Measurements from ENCODE around the gene KDM7A.

Gene KDM7A

DNA sequence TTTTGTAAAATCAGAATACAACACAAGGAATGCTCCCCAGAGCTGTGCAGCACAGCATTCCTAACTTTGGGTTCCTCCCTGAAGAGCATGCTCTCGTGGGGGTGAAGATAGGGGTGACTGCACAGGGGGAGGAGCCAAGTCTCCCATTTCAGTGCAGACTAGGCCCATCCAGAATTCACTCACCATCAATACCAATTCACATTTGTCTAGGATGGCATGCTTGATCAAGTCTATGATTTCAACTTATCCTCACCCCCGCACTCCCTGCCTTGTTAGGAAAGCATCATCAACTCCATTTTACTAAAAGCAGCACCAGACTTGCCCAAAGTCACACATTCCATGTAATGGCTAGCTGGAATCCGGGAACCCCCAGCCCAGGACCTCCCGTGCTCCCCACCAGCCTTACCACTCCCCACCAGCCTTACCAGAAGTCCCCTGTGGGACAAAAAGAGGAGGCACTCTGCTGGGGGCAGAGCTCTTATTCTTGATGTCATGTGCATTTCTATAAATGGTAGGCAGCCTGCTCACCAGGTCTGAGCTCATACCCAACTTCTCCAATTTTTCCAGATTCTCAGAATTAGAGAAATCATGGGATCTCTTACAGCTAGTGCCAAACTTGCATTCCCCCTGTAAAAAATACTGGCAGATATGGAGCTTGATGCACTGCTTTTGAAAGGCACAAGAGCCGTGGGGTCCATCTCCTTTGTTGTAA lies 120.2 kb downstream of the KDM7A start:
- no peak for DNase-seq

DNA sequence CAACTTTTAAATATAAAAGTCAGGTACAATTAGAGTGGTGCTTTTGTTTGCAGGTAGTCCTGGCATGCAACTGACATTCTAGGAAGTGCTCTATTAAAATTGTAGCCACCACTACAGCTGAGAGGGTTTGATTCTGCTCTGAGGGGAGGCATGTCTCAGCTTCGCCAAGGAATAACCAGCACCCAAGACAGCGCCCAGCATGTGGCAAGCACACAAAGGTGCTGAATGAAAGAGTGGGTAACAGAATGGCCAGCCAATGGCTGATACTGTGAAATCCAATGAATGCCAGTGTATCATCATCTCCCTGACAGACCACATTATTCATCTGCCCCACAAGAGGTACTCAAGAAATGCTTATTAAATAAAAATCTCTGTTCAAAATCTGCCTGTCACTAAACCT lies 121.0 kb downstream of the KDM7A start:
- DNase-seq: no peak

DNA sequence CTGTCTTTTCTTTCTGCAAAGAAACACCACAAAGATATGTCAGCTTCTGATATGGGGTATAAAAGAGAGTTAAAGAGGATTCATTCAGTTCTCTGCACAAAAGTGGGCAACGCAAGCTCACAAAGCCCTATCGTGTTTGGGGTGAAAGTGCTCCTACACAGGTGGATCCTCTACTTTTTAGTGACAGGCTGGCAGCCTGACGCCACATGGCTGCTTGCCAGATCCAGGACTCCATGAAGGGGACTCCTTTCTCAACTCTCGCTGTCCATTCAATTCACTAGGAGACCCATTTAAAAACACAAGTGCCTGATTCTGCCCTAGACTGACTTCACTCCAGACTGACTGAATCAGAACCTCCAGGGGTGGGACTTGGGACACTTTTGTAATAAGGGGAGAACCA lies 122.0 kb downstream of the KDM7A start:
- DNase-seq: no peak

DNA sequence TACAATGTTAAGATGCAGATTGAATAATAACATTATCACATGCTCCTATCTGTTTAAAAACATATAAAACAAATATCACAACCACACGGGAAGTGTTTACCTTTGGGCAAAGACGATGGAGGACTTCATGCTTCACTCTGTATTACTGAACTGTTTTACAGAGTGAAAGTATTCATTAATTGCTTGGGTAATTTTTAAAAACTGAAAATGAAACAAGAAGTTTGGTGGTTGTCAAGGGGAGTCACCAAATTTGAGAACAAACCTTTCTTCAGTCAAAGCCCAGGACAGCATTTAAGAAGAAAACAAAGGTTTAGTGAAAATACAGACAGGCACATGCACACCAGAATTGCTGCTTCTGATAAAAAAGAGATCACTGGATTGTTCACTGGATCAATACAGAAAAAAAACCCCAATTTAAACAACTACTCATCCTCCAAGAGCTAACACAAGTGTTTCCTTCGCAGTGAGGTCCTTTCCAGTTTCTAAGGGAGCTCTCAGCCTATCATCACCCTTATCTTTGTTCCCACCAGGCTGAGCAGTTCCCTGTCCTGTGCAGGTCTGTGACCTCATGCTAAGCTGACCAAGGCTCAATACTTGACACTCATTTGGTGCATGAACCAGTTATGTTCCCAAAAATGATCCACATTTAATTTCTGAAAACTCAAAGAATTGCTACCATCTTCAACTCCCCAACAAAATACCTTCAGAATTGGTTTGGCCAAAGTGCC lies 122.8 kb downstream of the KDM7A start:
- no peak for DNase-seq

DNA sequence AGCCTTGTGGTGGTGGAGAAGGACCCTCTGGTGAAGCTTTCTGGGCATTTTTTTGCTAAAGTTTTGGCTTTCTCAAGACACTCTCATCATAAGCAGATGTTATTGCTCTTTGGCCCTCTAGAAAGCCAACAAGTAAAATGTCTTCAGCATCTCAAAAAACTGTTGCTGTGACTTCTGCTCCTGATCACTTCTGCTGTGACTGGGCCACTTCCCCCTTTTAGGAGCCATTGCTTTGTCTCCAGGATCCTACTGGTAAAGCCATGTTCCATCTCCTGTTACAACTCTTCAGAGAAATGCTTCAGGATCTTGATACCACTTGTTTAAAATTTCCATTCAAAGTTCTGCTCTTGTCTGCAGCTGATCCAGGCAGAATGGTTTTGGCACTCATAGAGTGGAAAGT lies 125.0 kb downstream of the KDM7A start:
- no peak for DNase-seq

DNA sequence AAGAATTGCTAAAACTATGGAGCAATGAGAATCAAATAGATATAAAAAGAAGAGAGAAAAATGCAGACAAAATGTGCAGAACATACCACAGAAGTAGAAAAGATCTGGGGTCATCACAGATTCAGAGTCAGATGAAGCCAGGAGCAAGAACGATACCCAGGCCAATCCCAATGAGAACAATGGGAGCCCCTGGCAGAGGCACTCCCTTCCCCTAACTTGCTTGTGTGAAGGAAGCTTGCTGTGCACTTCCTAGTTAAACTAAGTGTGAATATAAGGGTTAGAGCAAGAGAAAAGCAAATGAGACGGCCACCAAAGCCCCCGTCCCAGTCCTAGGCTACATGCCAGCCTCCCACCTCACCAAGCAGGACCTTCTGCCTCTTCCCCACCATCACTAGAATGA lies 126.7 kb downstream of the KDM7A start:
- no peak for DNase-seq

DNA sequence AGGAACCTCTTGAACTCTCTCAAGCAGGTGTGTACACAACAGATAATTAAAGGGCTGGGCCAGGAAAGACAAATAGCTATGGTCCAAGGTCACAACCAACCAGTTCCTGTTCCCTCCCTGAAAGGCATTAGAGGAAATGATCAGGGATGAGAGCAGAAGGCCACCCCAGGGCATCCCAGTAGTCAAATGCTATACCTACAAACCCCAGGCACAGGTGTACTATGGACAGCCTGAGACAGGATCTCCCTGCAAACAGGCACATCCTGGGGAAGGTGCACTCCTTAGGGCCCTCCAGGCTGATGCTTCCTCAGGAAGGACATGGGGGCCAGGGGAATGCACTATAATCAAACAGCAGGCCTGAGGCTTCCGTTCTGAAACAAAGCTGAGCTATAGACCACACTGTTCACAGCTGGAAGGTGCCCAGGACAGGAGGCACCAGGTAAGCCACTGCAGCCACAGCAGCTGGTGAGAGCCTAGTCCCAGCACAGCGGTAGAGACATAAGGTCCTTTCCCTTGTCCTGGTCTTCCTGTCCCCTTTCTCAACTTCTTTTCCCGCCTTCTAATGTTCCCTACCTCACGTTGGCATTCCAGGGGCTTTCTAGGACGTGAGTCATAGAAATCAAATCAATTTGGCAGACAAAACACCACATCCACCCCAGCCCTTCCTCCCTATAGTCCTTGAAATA lies 127.3 kb downstream of the KDM7A start:
- no peak for DNase-seq

DNA sequence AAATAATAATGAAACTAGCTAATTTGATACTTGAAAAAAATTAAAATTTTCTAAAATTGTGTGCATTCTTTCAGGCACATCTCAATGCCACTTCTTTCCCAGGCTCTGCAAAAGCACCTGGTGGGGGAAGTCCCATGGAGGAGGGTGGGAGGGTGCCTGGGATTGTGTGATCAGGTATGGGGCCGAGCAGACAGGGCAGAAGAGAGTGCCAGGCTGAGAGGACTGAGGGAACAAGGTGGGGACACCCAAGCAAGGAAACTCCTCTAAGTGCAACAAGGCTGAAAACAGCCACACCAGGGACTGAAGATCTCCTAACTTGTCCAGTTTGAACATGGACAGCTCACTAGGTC lies 127.8 kb downstream of the KDM7A start:
- no peak for DNase-seq

DNA sequence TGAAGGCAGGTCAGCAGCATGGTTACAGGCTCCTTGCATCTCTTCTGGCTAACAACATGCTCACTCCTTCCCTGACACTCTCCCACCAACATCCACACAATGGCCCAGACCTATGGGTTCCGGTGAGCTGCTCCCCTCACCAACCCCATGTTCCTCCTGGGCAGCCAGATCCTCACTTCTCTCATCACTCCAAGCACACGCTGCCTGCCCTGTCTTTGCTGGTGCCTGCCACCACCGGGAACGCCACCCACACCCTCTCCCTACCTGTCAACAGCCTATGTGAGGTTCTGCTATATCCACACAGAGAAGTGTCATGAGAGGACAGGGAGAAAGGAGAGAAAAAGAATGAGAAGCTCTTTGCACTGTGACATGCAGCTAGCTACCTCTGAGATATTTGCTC lies 128.6 kb downstream of the KDM7A start:
- DNase-seq: no peak

DNA sequence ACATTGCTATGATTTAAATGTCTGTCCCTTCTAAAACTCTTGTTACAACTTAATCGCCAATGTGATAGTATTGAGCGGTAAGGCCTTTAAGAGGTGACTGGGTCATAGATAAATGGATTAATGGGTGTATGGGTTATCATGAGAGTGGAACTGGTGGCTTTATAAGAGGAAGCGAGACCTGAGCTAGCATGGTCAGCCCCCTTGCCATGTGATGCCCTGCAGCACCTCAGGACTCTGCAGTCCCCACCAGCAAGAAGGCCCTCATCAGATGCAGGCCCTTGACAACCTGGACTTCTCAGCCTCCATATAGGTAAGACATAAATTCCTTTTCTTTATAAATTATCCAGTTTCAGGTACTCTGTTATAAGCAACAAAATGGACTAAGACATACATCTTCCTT lies 129.6 kb downstream of the KDM7A start:
- DNase-seq: no peak

DNA sequence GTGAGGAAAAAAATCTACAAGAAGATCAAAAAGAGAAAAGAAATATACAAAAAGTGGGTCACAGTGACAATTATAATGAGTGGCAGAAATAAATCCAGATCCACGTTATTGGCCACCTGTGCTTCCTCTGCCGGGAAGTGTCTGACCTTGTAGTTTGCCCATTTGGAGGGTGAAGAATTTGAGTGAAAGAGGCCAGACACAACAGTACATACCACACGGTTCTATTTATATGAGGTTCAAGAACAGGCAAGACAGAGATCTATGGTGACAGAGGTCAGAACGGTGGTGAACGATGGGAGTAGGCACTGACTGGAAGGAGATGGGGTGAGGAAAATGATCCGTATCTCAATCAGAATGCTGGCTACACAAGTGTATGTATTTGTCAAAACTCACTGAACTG lies 131.1 kb downstream of the KDM7A start:
- no peak for DNase-seq

DNA sequence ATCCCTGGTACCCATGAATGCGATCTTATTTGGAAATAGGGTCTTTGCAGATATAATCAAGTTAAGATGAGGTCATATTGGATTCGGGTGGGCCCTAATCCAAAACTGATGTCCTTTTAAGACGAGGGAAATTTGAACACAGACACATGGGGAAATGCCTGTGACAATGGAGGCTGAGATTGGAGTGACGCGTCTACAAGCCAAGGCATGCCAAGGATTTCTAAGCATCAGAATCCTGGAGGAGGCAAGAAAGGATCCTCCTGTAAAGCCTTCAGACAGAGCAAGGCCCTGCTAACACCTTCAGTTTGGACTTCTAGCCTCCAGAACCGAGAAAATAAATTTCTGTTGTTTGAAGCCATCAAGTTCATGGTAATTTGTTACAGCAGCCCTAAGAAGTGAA lies 132.5 kb downstream of the KDM7A start:
- no peak for DNase-seq

DNA sequence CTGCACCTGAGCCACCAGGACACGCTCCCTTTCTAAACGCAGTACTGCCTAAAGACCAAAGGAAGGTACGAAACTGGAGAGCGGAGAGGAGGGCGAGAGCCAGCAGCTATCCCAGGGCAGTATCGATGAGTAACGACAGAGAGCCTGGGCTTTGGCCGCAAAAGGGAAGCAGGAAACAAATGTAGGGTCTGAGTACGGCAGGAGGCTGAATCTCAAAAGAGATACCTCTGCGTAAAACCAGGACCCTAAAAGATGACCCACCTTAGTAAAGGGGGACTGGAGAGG lies 134.5 kb downstream of the KDM7A start:
- no peak for DNase-seq

DNA sequence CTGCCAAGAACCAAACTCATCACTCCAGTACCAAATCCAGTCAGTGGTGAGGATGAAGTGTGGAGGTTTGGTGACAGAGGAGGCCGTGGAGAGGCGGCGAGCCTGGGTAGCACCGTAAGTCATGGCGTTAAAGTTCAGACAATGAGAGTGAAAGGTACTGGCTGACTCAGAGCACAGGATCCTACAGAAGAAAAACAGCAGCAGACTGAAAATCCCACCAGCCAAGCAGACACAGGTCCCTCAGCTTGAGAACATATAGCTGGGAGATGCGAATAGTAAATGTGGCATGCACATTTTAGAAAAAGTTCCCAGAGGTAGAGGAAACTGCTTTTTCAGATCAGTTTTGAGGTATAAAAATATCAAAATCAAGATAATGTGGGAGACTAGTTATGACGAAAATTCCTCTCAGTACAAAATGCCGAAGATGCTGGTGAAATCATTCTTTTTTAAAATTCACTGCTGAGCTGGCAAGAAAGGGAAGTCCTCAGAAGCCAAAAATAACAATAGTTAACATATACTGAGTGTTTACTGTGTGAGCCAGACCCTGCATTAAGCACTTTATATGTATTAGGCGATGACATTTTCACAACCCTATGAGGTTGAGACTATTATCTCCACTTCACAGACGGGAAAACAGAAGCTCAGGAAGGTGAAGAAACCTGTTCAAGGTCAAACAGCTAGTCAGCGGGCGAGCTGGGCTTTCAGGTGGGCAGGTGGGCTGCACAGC lies 135.0 kb downstream of the KDM7A start:
- DNase-seq: no peak

DNA sequence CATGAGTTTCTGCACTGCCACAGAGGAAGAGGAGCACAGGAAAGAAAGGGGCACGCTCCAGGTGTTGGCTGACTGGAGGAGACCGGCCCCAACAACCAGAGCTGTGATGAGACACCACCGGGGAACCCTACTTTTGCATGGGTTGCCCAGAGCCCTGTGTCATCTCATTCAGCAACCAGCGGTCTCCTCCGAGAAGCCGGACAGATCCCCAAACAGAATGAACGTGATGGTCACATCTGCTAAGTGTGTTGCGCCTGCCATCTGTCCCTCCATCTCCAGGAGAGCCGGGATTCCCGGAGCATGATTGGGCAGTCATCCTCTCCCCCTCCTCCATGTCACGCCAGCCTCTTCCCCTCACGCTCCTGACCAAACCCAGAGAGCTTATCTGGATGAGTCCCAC lies 136.9 kb downstream of the KDM7A start:
- no peak for DNase-seq

DNA sequence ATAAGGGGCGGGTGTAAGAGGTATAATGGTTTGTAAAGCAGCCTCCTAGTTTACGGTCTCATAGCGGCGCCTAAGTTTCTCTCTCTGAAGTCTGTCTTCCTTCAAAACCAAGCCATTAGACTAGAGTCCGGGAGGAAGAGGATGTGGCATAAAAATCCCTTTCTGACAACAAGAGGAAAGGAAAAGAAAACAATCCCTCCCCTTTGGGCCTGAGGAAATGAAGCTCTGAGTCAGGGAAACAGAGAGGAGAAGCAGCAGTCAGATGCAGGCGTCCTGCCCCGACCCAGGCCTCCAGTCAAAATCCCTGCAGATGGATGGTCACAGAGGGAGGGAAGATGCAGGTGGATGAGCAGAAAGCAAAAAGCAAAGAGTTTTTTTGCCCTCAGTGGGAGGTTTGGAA lies 137.7 kb downstream of the KDM7A start:
- no peak for DNase-seq

DNA sequence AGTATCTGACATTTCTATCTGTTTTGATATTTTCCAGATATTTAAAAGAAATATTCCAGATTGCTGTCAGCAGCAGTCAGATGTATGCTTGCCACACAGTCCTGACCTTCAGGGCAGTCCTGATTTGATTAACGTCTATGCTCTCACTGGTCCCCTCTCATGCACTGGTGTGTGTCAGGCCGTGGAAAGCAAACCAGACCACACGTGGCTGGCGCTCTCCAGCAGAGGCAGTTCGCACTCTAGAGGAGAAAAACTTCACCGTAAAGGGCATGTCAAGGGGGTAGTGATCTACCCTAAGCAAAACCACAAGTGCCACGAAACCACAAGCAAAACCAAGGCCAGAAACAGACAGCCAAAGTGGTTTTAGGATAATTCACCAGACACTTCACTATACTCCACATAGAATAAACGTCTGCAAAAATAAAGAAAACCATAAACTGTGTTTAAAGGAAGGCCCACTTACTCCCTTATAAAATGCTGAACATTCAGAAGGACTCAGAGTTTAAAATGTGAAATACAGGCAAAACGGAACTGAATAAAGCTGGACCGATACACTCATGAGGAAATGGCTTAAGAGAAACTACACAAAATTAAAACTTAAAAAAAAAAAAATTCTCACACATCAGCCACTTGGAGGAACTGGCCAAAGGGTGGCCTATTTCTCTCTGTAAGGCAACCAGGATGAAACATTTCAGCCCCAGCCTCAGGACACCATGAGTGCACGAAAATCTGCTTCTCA lies 140.4 kb downstream of the KDM7A start:
- no peak for DNase-seq

DNA sequence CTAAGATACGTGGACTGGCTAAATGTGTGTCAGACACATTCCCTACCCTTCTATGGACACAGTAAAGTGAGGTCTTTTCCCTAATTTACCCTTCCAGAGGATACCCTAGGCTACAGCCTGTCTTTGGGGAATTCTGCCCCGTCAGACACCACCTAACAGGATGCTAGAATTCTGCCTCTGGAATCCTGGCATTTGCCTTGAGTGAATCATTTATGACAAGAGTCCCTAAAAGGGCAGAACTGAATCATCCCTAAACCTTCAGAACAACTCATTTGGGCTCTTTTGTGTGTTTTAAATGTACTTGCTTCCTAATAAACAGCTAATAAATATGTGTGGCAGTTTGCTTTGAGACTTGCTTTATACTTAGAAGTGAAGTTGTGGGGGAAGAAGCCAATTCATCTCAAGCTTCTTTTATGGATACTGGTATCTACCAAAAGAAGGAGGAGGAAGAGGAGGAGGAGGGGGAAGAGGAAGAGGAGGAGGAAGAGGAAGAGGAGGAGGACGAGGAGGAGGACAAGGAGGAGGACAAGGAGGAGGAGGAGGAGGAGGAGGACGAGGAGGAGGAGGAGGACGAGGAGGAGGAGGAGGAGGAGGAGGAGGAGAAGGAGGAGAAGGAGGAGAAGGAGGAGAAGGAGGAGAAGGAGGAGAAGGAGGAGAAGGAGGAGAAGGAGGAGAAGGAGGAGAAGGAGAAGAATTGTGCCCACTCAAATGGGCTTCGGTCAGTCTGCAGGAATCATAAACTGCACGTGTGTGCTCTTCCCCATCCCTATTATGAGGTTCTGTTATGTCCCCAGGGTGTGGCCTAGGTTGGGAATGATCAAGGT lies 141.2 kb downstream of the KDM7A start:
- no peak for DNase-seq

Measured in amygdala (tissue), 56 donors.